Caco-2 (cell line): ENCODE results near the gene GET3. TPM values are rescaled to one million over a fixed set of nuclear protein-coding genes. Genes with fewer than 3 reads are reported as not detected.

ENCODE experiments used
- BruUV-seq: library from RNA; stranded (reverse); fragments of 400-500 nt; replicated peaks from 2 replicates; lab custom pipeline; 2021; lab: Mats Ljungman, UMichigan
- CTCF ChIA-PET: fragments of 300-600 bp; sonication (Branson Sonifier 250); formaldehyde crosslinking; loops from one replicate; lab custom pipeline; 2022; ENCODE audit warnings: antibody characterized with exemption; lab: Charles Lee
- POLR2A ChIA-PET: fragments of 300-600 bp; sonication (Branson Sonifier 250); formaldehyde crosslinking; loops from one replicate; lab custom pipeline; 2022; ENCODE audit warnings: antibody characterized with exemption; lab: Charles Lee
- DNase-seq, 2 experiments: peaks; one replicate each; pipeline versions ENCODE4 v3.0.0 to v3.0.0-alpha.2; 2020 to 2022
- H3K27me3 ChIP-seq: replicated peaks from 2 replicates; pipeline ENCODE4 v1.6.0; 2011; ENCODE audit warnings: low read length; ENCODE audit not compliant: control insufficient read depth, insufficient read depth
- H3K36me3 ChIP-seq: 2 replicates; pipeline ENCODE4 v1.5.1; 2011; ENCODE audit warnings: low read length; ENCODE audit not compliant: control insufficient read depth, insufficient read depth
- H3K4me1 ChIP-seq: fragments of 250-450 bp; sonication (Bioruptor Pico); 2 replicates; pipeline ENCODE4 v1.5.1; 2020; ENCODE audit warnings: mild to moderate bottlenecking
- H3K4me3 ChIP-seq: 2 replicates; pipeline ENCODE4 v1.5.1; 2011; ENCODE audit warnings: low read depth, mild to moderate bottlenecking, control low read depth, low read length
- H3K9me3 ChIP-seq: fragments of 250-450 bp; sonication (Bioruptor Pico); 2 replicates; pipeline ENCODE4 v1.5.1; 2020; ENCODE audit warnings: mild to moderate bottlenecking, moderate library complexity
- H3K27ac Mint-ChIP-seq: one replicate; pipeline ENCODE4 v1.8.0; 2022; ENCODE audit warnings: mixed read lengths; ENCODE audit not compliant: unreplicated experiment
- H3K27me3 Mint-ChIP-seq: one replicate; pipeline ENCODE4 v1.8.0; 2022; ENCODE audit warnings: mixed read lengths; ENCODE audit not compliant: insufficient read depth, unreplicated experiment
- H3K36me3 Mint-ChIP-seq: one replicate; pipeline ENCODE4 v1.8.0; 2022; ENCODE audit warnings: mild to moderate bottlenecking, mixed read lengths; ENCODE audit not compliant: insufficient read depth, unreplicated experiment
- H3K4me1 Mint-ChIP-seq: one replicate; pipeline ENCODE4 v1.8.0; 2022; ENCODE audit warnings: low read depth, mixed read lengths; ENCODE audit not compliant: unreplicated experiment
- H3K4me3 Mint-ChIP-seq: one replicate; pipeline ENCODE4 v1.8.0; 2022; ENCODE audit warnings: mild to moderate bottlenecking, moderate library complexity, mixed read lengths; ENCODE audit not compliant: unreplicated experiment
- H3K9me3 Mint-ChIP-seq: one replicate; pipeline ENCODE4 v1.8.0; 2022; ENCODE audit warnings: mixed read lengths; ENCODE audit not compliant: unreplicated experiment
- CTCF ChIP-seq, 2 experiments: fragments of 200-600 bp in 1 of 2; IDR thresholded peaks; 1 replicate in 1 of 2; 2 replicates in 1 of 2; pipeline versions ENCODE4 v1.5.1 to v1.8.0; 2011 to 2022; ENCODE audit warnings: antibody characterized with exemption in 1 of 2, control low read depth in 1 of 2, inconsistent platforms in 1 of 2, low read depth in 1 of 2, low read length in 1 of 2, mild to moderate bottlenecking in 1 of 2, moderate library complexity in 1 of 2; ENCODE audit not compliant: insufficient read depth in 1 of 2, severe bottlenecking in 1 of 2, unreplicated experiment in 1 of 2
- intact Hi-C: fragments of 100-400 bp; cut with micrococcal nuclease; formaldehyde crosslinking; loops from one replicate; pipeline ENCODE4 v1.10.0; 2022; ENCODE audit not compliant: unreplicated experiment
- total RNA-seq: library from RNA; stranded (reverse); gene quantifications from 2 replicates; pipeline ENCODE4 v1.2.3, GENCODE V29; 2022

Gene GET3
- total RNA-seq, 1 experiment from 2014 or later = 57.1 TPM

DNA sequence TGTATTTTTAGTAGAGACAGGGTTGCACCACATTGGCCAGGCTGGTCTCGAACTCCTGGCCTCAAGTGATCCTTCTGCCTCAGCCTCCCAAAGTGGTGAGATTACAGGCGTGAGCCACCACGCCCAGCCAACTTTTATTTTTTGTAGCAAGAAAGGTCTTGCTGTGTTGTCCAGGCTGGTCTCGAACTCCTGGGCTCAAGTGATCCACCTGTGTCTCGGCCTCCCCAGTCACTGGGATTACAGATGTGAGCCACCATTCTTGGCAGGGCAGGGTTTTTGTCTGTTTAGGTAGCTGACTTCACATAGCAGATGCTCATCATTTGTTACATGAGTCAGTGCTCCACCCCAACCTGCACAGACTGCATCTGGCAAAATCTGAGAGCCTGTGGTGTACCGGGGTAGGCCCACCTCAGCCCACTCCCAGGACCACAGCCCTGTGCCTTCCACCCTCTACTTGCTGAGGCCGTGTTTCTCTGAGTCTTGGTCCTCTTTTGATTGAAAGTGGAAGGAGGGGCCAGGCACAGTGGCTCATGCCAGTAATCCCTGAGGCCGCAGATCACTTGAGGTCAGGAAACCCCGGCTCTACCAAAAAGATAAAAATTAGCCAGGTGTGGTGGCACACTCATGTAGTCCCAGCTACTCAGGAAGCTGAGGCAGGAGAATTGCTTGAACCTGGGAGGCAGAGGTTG, 9.4 kb upstream of the GET3 start:
- no peak for DNase-seq
- TF ChIP-seq CTCF (IDR thresholded peaks at IDR 0.05; ENCODE audit: insufficient read depth in 1 of 2, low read depth in 1 of 2, low read length in 1 of 2, severe bottlenecking in 1 of 2, unreplicated experiment in 1 of 2) = no peak
- intact Hi-C loops = no loop called here
- no peak overlapping the region for H3K4me3 ChIP-seq
- peaks cover 1% of the 10 kb centered on the region; the same call in 1 of the 2 replicates for H3K4me1 ChIP-seq
- Mint-ChIP-seq H3K27ac (no peak overlapping the region), H3K9me3 (no peaks in the 10 kb centered on the region), H3K36me3 (peaks cover 62% of the 10 kb centered on the region), H3K4me3 (no peak overlapping the region), H3K27me3 (no peaks in the 10 kb centered on the region), H3K4me1 (peaks cover 15% of the 10 kb centered on the region)
- no peaks in the 10 kb centered on the region for H3K27me3 ChIP-seq
- H3K9me3 ChIP-seq = no peaks in the 10 kb centered on the region
- H3K36me3 ChIP-seq = peaks cover 1% of the 10 kb centered on the region
- no TSS peak for BruUV-seq
- ChIA-PET CTCF (no interaction called here), POLR2A (no interaction called here)

- Mint-ChIP-seq H3K27me3 (no peaks in the 10 kb centered on the region), H3K4me1 (peaks cover 12% of the 10 kb centered on the region), H3K36me3 (peaks cover 66% of the 10 kb centered on the region), H3K4me3 (no peak overlapping the region), H3K27ac (no peak overlapping the region), H3K9me3 (no peaks in the 10 kb centered on the region)
- Histone ChIP-seq H3K27me3 (no peaks in the 10 kb centered on the region), H3K4me1 (peaks cover 7% of the 10 kb centered on the region; the same call in 1 of the 2 replicates), H3K9me3 (no peaks in the 10 kb centered on the region), H3K4me3 (no peak overlapping the region), H3K36me3 (peaks cover 1% of the 10 kb centered on the region)
- ChIA-PET CTCF (no interaction called here), POLR2A (no interaction called here)
- TF ChIP-seq CTCF (IDR thresholded peaks at IDR 0.05; ENCODE audit: insufficient read depth in 1 of 2, low read depth in 1 of 2, low read length in 1 of 2, severe bottlenecking in 1 of 2, unreplicated experiment in 1 of 2) = no peak
- intact Hi-C loops = no loop called here
- DNase-seq = no peak
- BruUV-seq = no TSS peak
These were observed 7.2 kb upstream of the GET3 start for GRCh38 chr19:12730064-12730463.

DNA sequence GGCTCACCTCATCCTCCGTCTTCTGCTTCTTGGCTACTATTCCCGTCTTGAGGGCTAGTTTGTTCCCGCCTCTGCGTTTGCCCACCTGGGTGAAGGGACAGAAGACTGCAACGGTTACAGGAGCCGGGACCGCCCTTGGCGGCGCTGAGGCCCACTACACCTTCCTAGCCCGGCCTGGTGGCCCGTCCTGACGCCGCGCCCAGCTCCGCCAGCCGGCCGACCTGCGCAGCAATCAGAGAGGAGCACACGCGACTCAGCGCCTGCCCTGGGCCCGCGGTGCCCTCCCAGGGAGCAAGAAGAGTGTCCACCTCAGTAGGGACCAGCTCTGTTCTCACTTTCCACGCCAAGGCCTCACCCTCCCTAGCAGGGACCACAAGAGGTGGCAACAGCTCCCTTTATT, 6.0 kb upstream of the GET3 start:
- TF ChIP-seq CTCF (IDR thresholded peaks at IDR 0.05; ENCODE audit: insufficient read depth in 1 of 2, low read depth in 1 of 2, low read length in 1 of 2, severe bottlenecking in 1 of 2, unreplicated experiment in 1 of 2) = no peak
- ChIA-PET CTCF (interaction anchor here (0.6 kb wide), 1 partner anchor 1841 kb away, joined by 3 read pairs; no protein-coding TSS in a partner anchor), POLR2A (no interaction called here)
- no peak overlapping the region for H3K4me3 Mint-ChIP-seq
- H3K36me3 Mint-ChIP-seq = peaks cover 64% of the 10 kb centered on the region
- intact Hi-C loops = no loop called here
- BruUV-seq = no TSS peak
- H3K9me3 Mint-ChIP-seq = no peaks in the 10 kb centered on the region
- peaks cover 12% of the 10 kb centered on the region for H3K4me1 Mint-ChIP-seq
- no peaks in the 10 kb centered on the region for H3K27me3 ChIP-seq
- H3K4me1 ChIP-seq = peaks cover 13% of the 10 kb centered on the region
- peaks cover 1% of the 10 kb centered on the region for H3K36me3 ChIP-seq
- no peak for DNase-seq
- H3K9me3 ChIP-seq = no peaks in the 10 kb centered on the region
- H3K27ac Mint-ChIP-seq = no peak overlapping the region
- H3K27me3 Mint-ChIP-seq = no peaks in the 10 kb centered on the region
- no peak overlapping the region for H3K4me3 ChIP-seq
